KMS-11 (cell line): Measurements from ENCODE around the gene ASGR1.
"Not testable (repeated sequence)": the region's sequence is repeated elsewhere in the genome, so short reads cannot be mapped to it uniquely, and the experiment has no call there.

ENCODE experiments used
- H2AFZ ChIP-seq: fragments of 200-600 bp; sonication (generic); 2 replicates; pipeline ENCODE4 v1.6.1; 2016; ENCODE audit warnings: antibody characterized with exemption, mixed run types, low read depth
- H3K27ac ChIP-seq: fragments of 200-600 bp; sonication (generic); 2 replicates; pipeline ENCODE4 v1.6.1; 2016; ENCODE audit warnings: mild to moderate bottlenecking, mixed run types
- H3K27me3 ChIP-seq: fragments of 200-600 bp; sonication (generic); 2 replicates; pipeline ENCODE4 v1.6.1; 2017; ENCODE audit warnings: mild to moderate bottlenecking, low read depth, mixed run types, moderate library complexity; ENCODE audit not compliant: insufficient read depth
- H3K36me3 ChIP-seq: fragments of 200-600 bp; sonication (generic); 2 replicates; pipeline ENCODE4 v1.6.1; 2017; ENCODE audit warnings: mild to moderate bottlenecking, mixed run types; ENCODE audit not compliant: insufficient read depth
- H3K4me1 ChIP-seq: fragments of 200-600 bp; sonication (generic); 2 replicates; pipeline ENCODE4 v1.6.1; 2016; ENCODE audit warnings: mild to moderate bottlenecking, low read depth, mixed run types; ENCODE audit not compliant: poor library complexity, severe bottlenecking
- H3K4me2 ChIP-seq: fragments of 200-600 bp; sonication (generic); 2 replicates; pipeline ENCODE4 v1.7.0; 2016; ENCODE audit warnings: mild to moderate bottlenecking, mixed run types
- H3K4me3 ChIP-seq: fragments of 200-600 bp; sonication (generic); IDR thresholded peaks from 2 replicates; pipeline ENCODE4 v1.6.1; 2017; ENCODE audit warnings: low read depth, low read length, mixed read lengths; ENCODE audit not compliant: insufficient read depth
- H3K79me2 ChIP-seq: fragments of 200-600 bp; sonication (generic); 2 replicates; pipeline ENCODE4 v1.6.1; 2016; ENCODE audit warnings: low read depth, mixed run types; ENCODE audit not compliant: insufficient read depth
- H3K9ac ChIP-seq: fragments of 200-600 bp; sonication (generic); 2 replicates; pipeline ENCODE4 v1.6.1; 2016; ENCODE audit warnings: mild to moderate bottlenecking, mixed run types
- H4K20me1 ChIP-seq: fragments of 200-600 bp; sonication (generic); 2 replicates; pipeline ENCODE4 v1.6.1; 2016; ENCODE audit warnings: mild to moderate bottlenecking, mixed run types; ENCODE audit not compliant: insufficient read depth
- CTCF ChIP-seq: fragments of 200-600 bp; sonication (generic); conservative IDR thresholded peaks from 2 replicates; pipeline ENCODE4 v1.6.1; 2017; ENCODE audit warnings: low read depth, mild to moderate bottlenecking, antibody characterized with exemption, low read length, moderate library complexity, mixed read lengths

Gene ASGR1

DNA sequence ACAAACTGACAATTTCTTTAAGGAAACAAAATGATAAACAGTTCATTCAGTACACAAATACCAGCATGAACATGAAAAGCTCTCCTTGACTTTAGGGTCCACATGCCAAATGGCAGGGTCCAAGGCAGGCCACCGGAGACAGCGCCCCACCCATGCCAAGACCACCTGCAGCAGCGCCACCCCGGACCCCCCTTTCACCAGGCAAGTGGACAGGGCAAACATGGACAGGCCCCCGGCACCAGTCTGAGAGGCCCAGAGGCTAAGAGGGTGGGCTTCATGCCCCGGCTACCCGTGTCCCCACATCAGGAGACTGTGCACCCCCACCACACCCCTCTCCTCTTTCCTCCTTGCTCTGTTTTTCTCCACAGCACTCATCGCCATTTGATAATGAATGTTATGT is 49.9 kb downstream of the ASGR1 start:
- Histone ChIP-seq H3K4me3 (no peak overlapping the region), H3K9ac (no peak overlapping the region), H4K20me1 (no peaks in the 10 kb centered on the region), H3K4me2 (no peak overlapping the region), H3K79me2 (no peaks in the 10 kb centered on the region), H3K4me1 (peaks cover 14% of the 10 kb centered on the region), H2AFZ (no peak overlapping the region), H3K27ac (no peak overlapping the region), H3K27me3 (no peaks in the 10 kb centered on the region), H3K36me3 (no peaks in the 10 kb centered on the region)
- TF ChIP-seq CTCF: no peak

DNA sequence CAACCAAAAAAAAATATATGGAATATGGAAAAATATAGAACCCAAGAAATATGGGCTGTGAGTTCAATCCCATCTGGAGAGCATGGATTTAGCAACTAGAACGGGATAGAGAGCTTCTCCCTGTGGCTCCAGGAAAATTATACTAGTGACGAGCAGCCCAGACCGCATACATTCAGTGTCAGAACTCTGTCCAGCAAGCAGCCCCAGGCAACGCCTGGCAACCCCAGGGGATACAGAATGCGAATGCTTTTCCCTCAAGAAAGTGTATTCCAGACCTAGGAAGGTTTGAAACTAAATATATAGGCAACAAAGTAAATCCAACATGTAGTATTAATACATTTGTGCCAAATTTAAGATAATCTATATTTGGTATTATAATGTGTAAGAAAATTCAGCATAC is 51.0 kb downstream of the ASGR1 start:
- H4K20me1 ChIP-seq: no peaks in the 10 kb centered on the region
- H3K9ac ChIP-seq: no peak overlapping the region
- H3K27me3 ChIP-seq: no peaks in the 10 kb centered on the region
- no peaks in the 10 kb centered on the region for H3K36me3 ChIP-seq
- H3K4me2 ChIP-seq: no peak overlapping the region
- no peaks in the 10 kb centered on the region for H3K79me2 ChIP-seq
- H3K4me1 ChIP-seq: peaks cover 10% of the 10 kb centered on the region
- no peak overlapping the region for H3K4me3 ChIP-seq
- no peak overlapping the region for H2AFZ ChIP-seq
- no peak overlapping the region for H3K27ac ChIP-seq
- TF ChIP-seq CTCF: no peak

GRCh38 chr17:7127501-7127900 is 51.7 kb downstream of the ASGR1 start:
- not testable (repeated sequence) for H2AFZ ChIP-seq, H3K27ac ChIP-seq, H3K4me1 ChIP-seq, H3K4me2 ChIP-seq, H3K36me3 ChIP-seq, H3K9ac ChIP-seq, H3K4me3 ChIP-seq, H4K20me1 ChIP-seq, H3K27me3 ChIP-seq, H3K79me2 ChIP-seq

DNA sequence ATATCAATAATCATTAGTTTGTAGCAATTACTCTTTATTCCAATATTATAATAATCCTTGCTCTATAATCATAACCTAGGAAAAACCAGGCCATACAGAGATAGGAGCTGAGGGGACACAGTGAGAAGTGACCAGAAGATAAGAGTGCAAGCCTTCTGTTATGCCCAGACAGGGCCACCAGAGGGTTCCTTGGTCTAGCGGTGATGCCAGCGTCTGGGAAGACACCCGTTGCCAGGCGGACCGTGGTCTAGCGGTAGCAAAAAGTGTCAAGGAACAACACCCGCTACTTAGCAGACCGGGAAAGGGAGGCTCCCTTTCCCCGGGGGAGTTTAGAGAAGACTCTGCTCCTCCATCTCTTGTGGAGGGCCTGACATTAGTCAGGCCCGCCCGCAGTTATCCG is 52.8 kb downstream of the ASGR1 start:
- not testable (repeated sequence) for H3K27ac ChIP-seq, H3K27me3 ChIP-seq, H2AFZ ChIP-seq, H3K36me3 ChIP-seq, H3K9ac ChIP-seq, H3K4me2 ChIP-seq, H4K20me1 ChIP-seq, H3K4me3 ChIP-seq, H3K4me1 ChIP-seq, H3K79me2 ChIP-seq

DNA sequence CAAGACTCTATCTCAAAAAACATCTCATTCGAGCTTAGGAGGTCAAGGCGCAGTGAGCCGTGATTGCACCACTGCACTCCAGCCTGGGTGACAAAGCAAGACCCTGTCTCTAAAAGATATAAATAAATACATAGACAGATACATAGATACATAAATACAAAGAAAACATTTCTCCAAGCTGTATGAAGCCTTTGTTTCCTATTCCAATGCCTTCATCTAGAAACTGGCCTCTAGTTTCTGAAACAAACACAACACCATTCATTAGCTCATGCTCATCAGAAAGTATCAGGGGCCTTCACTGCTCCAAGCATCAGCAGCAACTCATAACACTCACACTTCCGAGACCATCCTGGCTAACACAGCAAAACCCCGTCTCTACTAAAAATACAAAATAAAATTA is 54.2 kb downstream of the ASGR1 start:
- H3K36me3 ChIP-seq: no peaks in the 10 kb centered on the region
- H3K27ac ChIP-seq: no peak overlapping the region
- no peak overlapping the region for H3K4me2 ChIP-seq
- no peak overlapping the region for H3K4me3 ChIP-seq
- H4K20me1 ChIP-seq: no peaks in the 10 kb centered on the region
- H3K79me2 ChIP-seq: no peaks in the 10 kb centered on the region
- H3K27me3 ChIP-seq: no peaks in the 10 kb centered on the region
- H2AFZ ChIP-seq: no peak overlapping the region
- no peaks in the 10 kb centered on the region for H3K4me1 ChIP-seq
- no peak overlapping the region for H3K9ac ChIP-seq
- TF ChIP-seq CTCF: no peak
